ENCODE results near the gene CDH4.

DNA sequence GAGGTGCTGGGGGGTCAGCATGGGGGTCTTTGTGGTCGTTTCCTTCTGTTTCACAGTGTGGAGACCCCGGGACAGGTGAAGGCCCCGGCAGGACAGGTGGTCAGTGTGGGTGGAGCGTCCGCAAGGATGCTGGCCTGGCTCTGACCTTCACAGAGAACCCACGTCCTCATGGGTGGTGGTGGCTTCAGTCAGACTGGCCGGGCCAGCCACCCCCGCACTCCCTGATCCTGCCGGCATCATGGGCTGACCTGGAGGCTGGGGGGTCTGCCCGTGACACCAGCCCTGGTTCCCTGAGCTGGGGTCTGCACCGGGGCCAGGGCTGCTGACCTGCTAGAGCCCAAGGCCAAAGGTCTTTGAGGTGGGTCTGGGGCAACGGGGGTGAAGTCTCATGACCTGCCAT is 41.9 kb downstream of the CDH4 start:
- TF ChIP-seq, protein P1, sequence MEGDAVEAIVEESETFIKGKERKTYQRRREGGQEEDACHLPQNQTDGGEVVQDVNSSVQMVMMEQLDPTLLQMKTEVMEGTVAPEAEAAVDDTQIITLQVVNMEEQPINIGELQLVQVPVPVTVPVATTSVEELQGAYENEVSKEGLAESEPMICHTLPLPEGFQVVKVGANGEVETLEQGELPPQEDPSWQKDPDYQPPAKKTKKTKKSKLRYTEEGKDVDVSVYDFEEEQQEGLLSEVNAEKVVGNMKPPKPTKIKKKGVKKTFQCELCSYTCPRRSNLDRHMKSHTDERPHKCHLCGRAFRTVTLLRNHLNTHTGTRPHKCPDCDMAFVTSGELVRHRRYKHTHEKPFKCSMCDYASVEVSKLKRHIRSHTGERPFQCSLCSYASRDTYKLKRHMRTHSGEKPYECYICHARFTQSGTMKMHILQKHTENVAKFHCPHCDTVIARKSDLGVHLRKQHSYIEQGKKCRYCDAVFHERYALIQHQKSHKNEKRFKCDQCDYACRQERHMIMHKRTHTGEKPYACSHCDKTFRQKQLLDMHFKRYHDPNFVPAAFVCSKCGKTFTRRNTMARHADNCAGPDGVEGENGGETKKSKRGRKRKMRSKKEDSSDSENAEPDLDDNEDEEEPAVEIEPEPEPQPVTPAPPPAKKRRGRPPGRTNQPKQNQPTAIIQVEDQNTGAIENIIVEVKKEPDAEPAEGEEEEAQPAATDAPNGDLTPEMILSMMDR (IDR thresholded peaks at IDR 0.05), result no peak
- no peak for TF ChIP-seq POLR2A (IDR thresholded peaks at IDR 0.05)
